OCI-LY1 (cell line): ENCODE results near the gene FMNL1.

Experiments
- CTCF ChIP-seq: fragments of 200-600 bp; sonication (generic), shearing (Covaris generic); IDR thresholded peaks from 2 replicates; pipeline ENCODE4 v1.5.1; 2017; ENCODE audit warnings: mild to moderate bottlenecking, antibody characterized with exemption, low read length, moderate library complexity, mixed read lengths
- EZH2 ChIP-seq: fragments of 200-600 bp; sonication (generic), shearing (Covaris generic); IDR thresholded peaks from 2 replicates; pipeline ENCODE4 v1.8.0; 2017; ENCODE audit warnings: borderline replicate concordance, mixed run types, mild to moderate bottlenecking, antibody characterized with exemption, low read length, moderate library complexity, mixed read lengths

- TF ChIP-seq CTCF (no peak), EZH2 (no peak)
Observed at GRCh38 chr17:45261577-45262515, 40.2 kb downstream of the FMNL1 start, which contains the start of gene SPATA32.
